D721Med (cell line): ENCODE data around the gene MED7.

Source experiments
- DNase-seq: peaks from one replicate; pipeline ENCODE4 v3.0.0; 2011; ENCODE audit warnings: low spot score; ENCODE audit not compliant: insufficient read length
- FAIRE-seq: peaks from 2 replicates; lab custom pipeline; 2011; peaks lifted over from hg19 to GRCh38; lab: Jason Lieb, UNC
- CTCF ChIP-seq: IDR thresholded peaks from 2 replicates; pipeline ENCODE4 v1.5.1; 2012; ENCODE audit warnings: mild to moderate bottlenecking, control low read depth; ENCODE audit not compliant: insufficient read depth; ENCODE audit errors: missing control alignments

Gene MED7

GRCh38 chr5:157167214-157167621, 24.6 kb upstream of the MED7 start:
- FAIRE-seq = no peak
- no peak for DNase-seq
- TF ChIP-seq CTCF = no peak

- no peak for TF ChIP-seq CTCF
- no peak for FAIRE-seq
- no peak for DNase-seq
These were observed 23.8 kb upstream of the MED7 start, which contains the start of gene GARIN3 for GRCh38 chr5:157166214-157167213. GARIN3 (minus strand) TSS chr5:157166264; CDS start chr5:157166168, 96 bp downstream.

GRCh38 chr5:157165668-157166067, 23.0 kb upstream of the MED7 start:
- DNase-seq = no peak
- FAIRE-seq = no peak
- no peak for TF ChIP-seq CTCF

GRCh38 chr5:157165261-157165660, 22.6 kb upstream of the MED7 start:
- DNase-seq = no peak
- TF ChIP-seq CTCF = no peak
- no peak for FAIRE-seq

GRCh38 chr5:157164521-157164920, 21.9 kb upstream of the MED7 start:
- no peak for TF ChIP-seq CTCF
- FAIRE-seq (no peak), DNase-seq (no peak)

- FAIRE-seq (no peak), DNase-seq (no peak)
- no peak for TF ChIP-seq CTCF
These were observed 20.4 kb upstream of the MED7 start for GRCh38 chr5:157162919-157163510.
